HUES64 (cell line): Measurements from ENCODE around the gene ZNF385B.

ENCODE experiments used
- H3K27ac ChIP-seq: 2 replicates; pipeline ENCODE4 v1.7.0; 2013; ENCODE audit warnings: low read depth, low read length, inconsistent platforms
- H3K27me3 ChIP-seq: 2 replicates; pipeline ENCODE4 v1.6.1; 2013; ENCODE audit warnings: mild to moderate bottlenecking, low read length; ENCODE audit not compliant: insufficient read depth
- H3K36me3 ChIP-seq: 2 replicates; pipeline ENCODE4 v1.6.1; 2013; ENCODE audit warnings: mild to moderate bottlenecking, low read length; ENCODE audit not compliant: insufficient read depth
- H3K4me1 ChIP-seq: 2 replicates; pipeline ENCODE4 v1.6.1; 2013; ENCODE audit warnings: mild to moderate bottlenecking, low read length, moderate library complexity; ENCODE audit not compliant: insufficient read depth
- H3K4me3 ChIP-seq: 2 replicates; pipeline ENCODE4 v1.5.1; 2013; ENCODE audit warnings: mild to moderate bottlenecking, low read length, moderate library complexity
- H3K9ac ChIP-seq: 2 replicates; pipeline ENCODE4 v1.6.1; 2013; ENCODE audit warnings: mild to moderate bottlenecking, low read depth, low read length
- H3K9me3 ChIP-seq: 2 replicates; pipeline ENCODE4 v1.6.1; 2013; ENCODE audit warnings: low read depth, low read length; ENCODE audit not compliant: insufficient read depth
- WGBS: fragments of 150-250, 120-280 bp; methylation state at CpG from one replicate; pipeline ENCODE4 v1.1.7; 2013; ENCODE audit warnings: missing lambda C conversion rate; 5-methylcytosine and 5-hydroxymethylcytosine counted together

The ZNF385B gene

DNA sequence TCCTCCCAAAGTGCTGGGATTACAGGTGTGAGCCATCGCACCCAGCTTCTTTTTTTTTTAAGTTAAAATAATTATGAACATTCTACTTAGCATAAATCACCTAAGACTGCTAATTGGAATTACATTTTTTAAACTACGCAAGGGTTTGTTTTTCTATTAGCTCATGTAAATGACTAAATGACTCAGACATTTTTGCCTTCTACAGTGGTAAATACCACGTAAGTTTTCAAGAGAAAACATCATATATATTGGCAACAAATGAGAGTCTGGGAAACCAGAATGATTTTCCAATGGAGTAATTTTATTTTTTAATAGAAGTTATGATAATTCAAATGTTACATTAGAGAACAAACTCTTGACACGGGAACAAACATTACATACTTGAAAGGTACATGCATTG is 259.0 kb downstream of the ZNF385B start:
- no CpG with 5 or more reads among the region's 4 CpGs for WGBS
- Histone ChIP-seq H3K9me3 (no peaks in the 10 kb centered on the region), H3K36me3 (no peaks in the 10 kb centered on the region), H3K4me3 (no peak overlapping the region), H3K9ac (no peak overlapping the region), H3K27me3 (no peaks in the 10 kb centered on the region), H3K27ac (no peak overlapping the region), H3K4me1 (no peaks in the 10 kb centered on the region)

GRCh38 chr2:179596018-179596417 is 265.4 kb downstream of the ZNF385B start:
- peaks cover 11% of the 10 kb centered on the region for H3K4me1 ChIP-seq
- no peak overlapping the region for H3K27ac ChIP-seq
- no peak overlapping the region for H3K9ac ChIP-seq
- H3K36me3 ChIP-seq, result no peaks in the 10 kb centered on the region
- no peak overlapping the region for H3K4me3 ChIP-seq
- no peaks in the 10 kb centered on the region for H3K9me3 ChIP-seq
- H3K27me3 ChIP-seq, result no peaks in the 10 kb centered on the region
- WGBS, result 88% methylated on average over 1 of the region's 1 CpG

DNA sequence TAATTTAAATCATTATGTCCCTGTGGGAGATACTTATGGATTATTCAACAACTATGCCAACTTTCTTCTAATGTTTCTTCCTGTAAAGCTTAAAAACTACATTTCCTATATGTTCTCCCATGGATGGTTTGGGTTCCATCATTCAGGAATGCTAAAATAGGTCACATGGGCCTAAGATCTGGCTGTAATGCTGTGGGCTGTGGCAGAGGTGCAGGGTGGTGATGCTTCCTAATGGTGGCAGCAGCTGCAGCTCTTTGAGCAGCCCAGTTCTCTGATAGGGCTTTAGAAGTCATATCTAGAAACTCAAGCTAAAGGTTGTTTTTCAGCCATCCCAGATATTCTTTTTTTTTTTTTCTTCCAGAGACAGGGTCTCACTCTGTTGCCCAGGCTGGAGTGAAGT is 266.1 kb downstream of the ZNF385B start:
- no peak overlapping the region for H3K27ac ChIP-seq

DNA sequence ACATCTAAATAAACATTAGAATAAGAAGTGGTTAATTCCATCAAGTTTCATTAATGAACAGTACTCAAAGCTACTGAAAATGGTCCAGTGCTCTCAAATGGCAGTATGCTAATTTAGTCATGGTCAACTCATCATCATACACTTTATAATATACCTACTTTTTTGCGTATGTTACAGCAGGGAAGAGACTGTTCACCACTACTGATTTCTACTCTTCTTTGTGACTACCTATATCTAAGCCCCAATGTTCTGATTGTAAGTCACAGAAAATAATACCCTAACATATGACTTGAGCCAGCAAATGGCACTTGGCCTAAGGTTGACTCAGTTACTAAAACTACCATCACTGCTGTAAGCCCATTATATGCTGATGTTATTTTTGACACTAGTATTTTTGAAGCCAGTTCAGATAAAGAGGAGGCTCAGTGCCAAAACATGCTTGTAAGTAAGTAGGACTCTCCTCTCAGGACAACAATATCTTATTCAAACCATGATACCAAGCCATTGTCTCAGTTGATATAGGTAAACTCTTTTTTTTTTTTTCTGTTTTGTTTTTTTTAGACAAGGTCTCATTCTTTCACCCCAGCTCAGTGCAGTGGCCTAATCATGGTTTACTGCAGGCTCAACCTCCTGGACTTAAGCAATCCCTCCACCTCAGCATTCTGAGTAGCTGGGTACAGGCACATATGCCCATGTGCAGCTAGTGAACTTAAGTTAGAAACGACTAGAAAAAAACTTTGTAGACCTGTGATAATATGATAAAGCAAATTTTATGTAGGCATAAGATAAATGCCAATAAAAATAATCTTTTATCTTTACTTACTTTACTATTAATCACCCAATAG is 266.9 kb downstream of the ZNF385B start:
- H3K4me1 ChIP-seq, result peaks cover 11% of the 10 kb centered on the region
- WGBS, result 98% methylated on average over 1 of the region's 2 CpGs

More for the DNA sequence above, 266.1 kb downstream of the ZNF385B start:
- Histone ChIP-seq H3K9ac (no peak overlapping the region), H3K4me3 (no peak overlapping the region), H3K4me1 (peaks cover 11% of the 10 kb centered on the region), H3K36me3 (no peaks in the 10 kb centered on the region), H3K9me3 (no peaks in the 10 kb centered on the region), H3K27me3 (no peaks in the 10 kb centered on the region)

DNA sequence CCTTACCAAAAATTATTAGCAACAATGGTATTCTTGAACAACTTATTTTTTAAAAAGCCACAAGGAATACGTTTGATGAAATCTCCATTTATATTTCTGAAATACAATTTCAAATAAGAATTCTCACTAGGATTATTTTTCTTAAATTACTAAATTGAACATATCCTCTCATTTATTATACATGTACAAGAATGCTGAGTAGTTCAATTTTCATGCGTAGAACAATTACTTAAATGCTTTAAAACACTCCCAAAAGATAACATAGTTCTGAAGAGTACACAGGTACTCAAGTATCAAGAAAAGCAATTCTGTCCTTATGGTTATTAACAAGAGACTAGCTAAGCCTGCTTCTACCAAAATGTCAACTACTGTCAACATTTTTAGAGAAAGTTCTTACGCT is 268.1 kb downstream of the ZNF385B start:
- Histone ChIP-seq H3K27ac (no peak overlapping the region), H3K9ac (no peak overlapping the region), H3K9me3 (no peaks in the 10 kb centered on the region), H3K4me1 (peaks cover 11% of the 10 kb centered on the region), H3K36me3 (no peaks in the 10 kb centered on the region), H3K27me3 (no peaks in the 10 kb centered on the region), H3K4me3 (no peak overlapping the region)
- 93% methylated on average over 3 of the region's 3 CpGs for WGBS

More for the DNA sequence above, 266.9 kb downstream of the ZNF385B start:
- Histone ChIP-seq H3K27me3 (no peaks in the 10 kb centered on the region), H3K9me3 (no peaks in the 10 kb centered on the region), H3K4me3 (no peak overlapping the region), H3K9ac (no peak overlapping the region), H3K27ac (no peak overlapping the region), H3K36me3 (no peaks in the 10 kb centered on the region)

GRCh38 chr2:179592167-179592936 is 269.1 kb downstream of the ZNF385B start:
- no peaks in the 10 kb centered on the region for H3K36me3 ChIP-seq
- no peaks in the 10 kb centered on the region for H3K27me3 ChIP-seq
- no peak overlapping the region for H3K9ac ChIP-seq
- H3K9me3 ChIP-seq, result no peaks in the 10 kb centered on the region
- WGBS, result 84% methylated on average over 6 of the region's 7 CpGs
- peaks cover 11% of the 10 kb centered on the region for H3K4me1 ChIP-seq
- no peak overlapping the region for H3K27ac ChIP-seq
- no peak overlapping the region for H3K4me3 ChIP-seq

- no peak overlapping the region for H3K4me3 ChIP-seq
- H3K9me3 ChIP-seq, result no peaks in the 10 kb centered on the region
- no peaks in the 10 kb centered on the region for H3K36me3 ChIP-seq
- 95% methylated on average over 1 of the region's 1 CpG for WGBS
- H3K9ac ChIP-seq, result no peak overlapping the region
- H3K27ac ChIP-seq, result no peak overlapping the region
- H3K27me3 ChIP-seq, result no peaks in the 10 kb centered on the region
- H3K4me1 ChIP-seq, result peaks cover 11% of the 10 kb centered on the region
These were observed 269.7 kb downstream of the ZNF385B start for GRCh38 chr2:179591690-179592089.

GRCh38 chr2:179588486-179589145 is 272.8 kb downstream of the ZNF385B start:
- Histone ChIP-seq H3K4me3 (no peak overlapping the region), H3K9ac (no peak overlapping the region), H3K27me3 (no peaks in the 10 kb centered on the region), H3K36me3 (no peaks in the 10 kb centered on the region), H3K9me3 (no peaks in the 10 kb centered on the region), H3K4me1 (peaks cover 11% of the 10 kb centered on the region), H3K27ac (no peak overlapping the region)
- WGBS, result 65% methylated on average over 3 of the region's 3 CpGs

- H3K9me3 ChIP-seq, result no peaks in the 10 kb centered on the region
- H3K36me3 ChIP-seq, result no peaks in the 10 kb centered on the region
- H3K9ac ChIP-seq, result no peak overlapping the region
- H3K4me1 ChIP-seq, result no peaks in the 10 kb centered on the region
- no peak overlapping the region for H3K27ac ChIP-seq
- H3K27me3 ChIP-seq, result no peaks in the 10 kb centered on the region
- no peak overlapping the region for H3K4me3 ChIP-seq
These were observed 276.7 kb downstream of the ZNF385B start for GRCh38 chr2:179584760-179585159.

GRCh38 chr2:179581605-179582004 is 279.8 kb downstream of the ZNF385B start:
- WGBS, result 92% methylated on average over 1 of the region's 1 CpG
- H3K9me3 ChIP-seq, result no peaks in the 10 kb centered on the region
- H3K9ac ChIP-seq, result no peak overlapping the region
- H3K36me3 ChIP-seq, result no peaks in the 10 kb centered on the region
- no peak overlapping the region for H3K27ac ChIP-seq
- no peaks in the 10 kb centered on the region for H3K4me1 ChIP-seq
- no peak overlapping the region for H3K4me3 ChIP-seq
- H3K27me3 ChIP-seq, result no peaks in the 10 kb centered on the region
